SW 1271 (cell line): ENCODE data around the gene LILRA6.
"Not testable (repeated sequence)": the region's sequence is repeated elsewhere in the genome, so short reads cannot be mapped to it uniquely, and the experiment has no call there.

Source experiments
- DNase-seq, 2 experiments: peaks; one replicate each; lab custom pipeline; 2025; lab: John Stamatoyannopoulos, UW

LILRA6 gene

GRCh38 chr19:54242646-54243045 is at the start of gene LILRA6:
LILRA6 (minus strand) TSS chr19:54242790.
- DNase-seq = not testable (repeated sequence)

DNA sequence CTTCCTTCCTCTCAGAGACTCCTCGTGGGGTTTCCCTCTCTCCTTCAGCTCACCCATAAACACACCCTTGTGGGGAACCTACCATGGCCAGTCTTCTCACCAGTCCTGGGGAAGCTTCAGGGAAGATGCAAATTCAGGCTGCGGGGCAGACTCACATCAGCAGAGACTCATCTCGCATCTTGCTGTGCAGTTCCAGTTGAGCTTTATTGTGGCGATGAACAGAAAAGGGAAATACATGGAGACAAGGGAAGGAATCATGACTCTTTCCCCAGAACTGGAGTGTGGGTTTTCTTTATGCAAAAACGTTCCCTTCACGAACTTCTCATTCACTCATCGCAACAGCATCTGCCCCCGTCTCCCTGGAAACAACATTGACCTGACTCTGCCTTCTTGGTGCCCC is 46.6 kb upstream of the LILRA6 start:
- DNase-seq = not testable (repeated sequence)

DNA sequence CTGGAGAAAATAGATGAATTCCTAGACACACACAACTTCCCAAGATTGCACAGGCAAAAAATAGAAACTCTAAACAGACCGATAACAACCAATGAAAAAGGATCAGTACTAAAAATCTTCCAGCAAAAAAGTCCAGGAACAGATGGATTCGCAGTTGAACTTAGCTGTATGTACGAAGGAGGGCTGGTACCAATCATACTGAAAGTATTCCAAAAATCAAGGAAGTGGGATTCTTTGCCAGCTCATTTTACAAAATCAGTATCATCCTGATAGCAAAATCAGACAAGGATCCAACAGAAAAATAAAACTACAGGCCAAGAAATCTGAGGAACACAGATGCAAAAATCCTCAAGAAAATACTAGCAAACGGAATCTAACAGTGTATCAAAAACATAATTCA is 44.9 kb upstream of the LILRA6 start:
- DNase-seq = no peak

- not testable (repeated sequence) for DNase-seq
These were observed 43.7 kb upstream of the LILRA6 start for GRCh38 chr19:54286283-54286682.

DNA sequence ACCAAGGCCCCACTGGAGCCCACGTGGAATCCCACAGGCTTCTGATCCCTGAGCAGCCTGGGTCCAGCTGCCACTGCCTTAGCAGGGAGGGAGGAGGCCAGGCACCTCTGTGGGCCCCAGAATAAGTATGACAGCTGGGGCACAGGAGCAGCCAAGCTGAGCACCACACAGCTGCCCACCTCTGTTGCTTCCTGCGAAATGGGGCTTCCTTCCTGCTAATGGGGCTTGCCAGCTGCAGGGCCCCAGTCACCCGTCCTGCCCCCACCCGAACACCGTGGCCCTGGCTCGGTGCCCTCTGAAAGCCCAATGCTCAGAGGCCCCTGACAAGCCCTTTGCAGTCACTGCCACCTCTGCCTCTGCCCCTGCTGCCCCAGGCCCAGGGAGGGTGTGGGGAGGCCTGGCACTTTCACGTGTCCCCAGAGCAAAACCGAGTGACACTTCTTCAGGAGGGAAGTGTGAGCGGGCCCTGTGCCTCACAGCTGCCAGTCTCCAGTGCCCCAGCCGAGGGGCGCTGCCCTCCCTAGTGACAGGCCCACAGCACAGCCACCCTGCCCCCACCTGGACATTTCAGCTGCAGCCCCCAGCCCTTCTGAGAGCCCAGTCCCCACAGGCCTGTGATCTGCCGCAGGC is 43.0 kb upstream of the LILRA6 start:
- not testable (repeated sequence) for DNase-seq

- no peak for DNase-seq
These were observed 40.3 kb upstream of the LILRA6 start for GRCh38 chr19:54282686-54283470.

DNA sequence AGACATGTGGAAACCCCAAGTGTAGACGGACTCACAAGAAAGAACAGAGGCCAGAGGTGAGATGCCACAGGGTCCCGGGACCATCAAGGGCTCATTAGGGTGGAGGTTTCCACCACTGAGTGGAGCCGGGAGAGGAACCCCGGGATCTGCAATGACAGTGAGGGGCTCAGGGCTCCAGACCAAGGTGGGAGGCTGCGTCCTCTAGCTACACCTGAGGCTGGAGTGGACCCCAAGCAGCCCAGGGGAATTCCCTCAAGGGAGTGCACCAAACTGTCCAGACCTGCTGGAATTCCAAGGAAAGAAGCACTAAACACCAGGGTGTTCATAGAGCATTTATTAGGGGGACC is 39.1 kb upstream of the LILRA6 start:
- DNase-seq = not testable (repeated sequence)

DNA sequence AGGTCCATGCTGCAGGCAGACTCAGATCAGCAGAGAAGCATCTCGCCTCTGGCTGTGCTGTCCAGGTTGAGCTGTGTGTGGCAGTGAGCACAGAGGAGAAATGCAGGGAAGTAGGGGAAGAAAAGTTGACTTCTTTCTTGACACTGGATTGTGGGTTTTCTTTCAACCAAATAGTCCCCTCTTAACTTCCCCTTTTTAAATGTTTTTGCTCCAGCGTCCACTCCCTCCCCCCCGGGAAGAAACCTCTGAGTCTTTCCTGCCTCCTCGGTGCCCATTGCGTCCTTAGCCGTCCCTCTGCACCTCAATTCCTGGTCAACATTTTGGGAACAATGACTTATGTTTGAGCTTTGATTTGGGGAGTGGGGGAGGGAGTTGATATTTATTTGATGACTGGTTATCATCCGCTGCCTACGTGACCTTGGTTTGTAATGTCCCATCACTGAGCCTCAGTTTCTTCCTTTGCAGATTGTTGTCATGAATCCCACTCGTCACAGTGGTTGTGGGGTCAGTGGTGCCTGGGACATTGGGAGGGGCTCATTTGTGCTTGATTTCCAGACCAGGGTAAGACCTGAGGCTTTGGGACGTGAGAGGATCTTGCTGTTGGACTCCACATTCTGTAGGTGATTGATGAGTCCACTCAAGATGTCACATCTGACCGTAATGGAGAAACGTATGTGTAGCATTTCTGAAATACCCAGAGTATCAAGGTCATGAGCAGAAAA is 38.6 kb upstream of the LILRA6 start, which contains the start of gene LILRB2:
TSS of gene LILRB2 (minus strand) at position 104 of the 722 bp plus-strand sequence. CDS start 614 bp downstream, outside the sequence.
- DNase-seq = no peak

- DNase-seq = not testable (repeated sequence)
These were observed 37.9 kb upstream of the LILRA6 start for GRCh38 chr19:54280441-54280840.

DNA sequence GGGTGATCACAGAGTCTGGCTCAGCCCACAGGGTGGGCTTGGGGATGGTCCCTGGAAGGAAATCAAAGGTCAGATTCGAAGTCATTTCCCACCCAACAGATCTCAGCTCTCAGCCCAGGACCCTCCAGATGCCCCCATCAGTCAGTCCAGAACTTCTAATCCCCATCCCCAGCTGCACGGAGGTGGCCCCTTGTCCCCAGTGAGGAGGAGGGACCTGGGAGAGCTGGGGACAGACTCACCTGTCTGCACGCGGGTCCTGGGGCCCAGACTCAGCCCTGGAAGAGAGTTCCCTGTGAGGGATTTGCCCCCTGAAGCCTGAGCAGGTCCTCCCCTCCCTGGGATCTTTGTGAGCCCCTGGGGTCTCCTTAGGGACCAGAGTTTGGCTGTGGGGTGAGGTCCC is 37.4 kb upstream of the LILRA6 start:
- DNase-seq = not testable (repeated sequence)

DNA sequence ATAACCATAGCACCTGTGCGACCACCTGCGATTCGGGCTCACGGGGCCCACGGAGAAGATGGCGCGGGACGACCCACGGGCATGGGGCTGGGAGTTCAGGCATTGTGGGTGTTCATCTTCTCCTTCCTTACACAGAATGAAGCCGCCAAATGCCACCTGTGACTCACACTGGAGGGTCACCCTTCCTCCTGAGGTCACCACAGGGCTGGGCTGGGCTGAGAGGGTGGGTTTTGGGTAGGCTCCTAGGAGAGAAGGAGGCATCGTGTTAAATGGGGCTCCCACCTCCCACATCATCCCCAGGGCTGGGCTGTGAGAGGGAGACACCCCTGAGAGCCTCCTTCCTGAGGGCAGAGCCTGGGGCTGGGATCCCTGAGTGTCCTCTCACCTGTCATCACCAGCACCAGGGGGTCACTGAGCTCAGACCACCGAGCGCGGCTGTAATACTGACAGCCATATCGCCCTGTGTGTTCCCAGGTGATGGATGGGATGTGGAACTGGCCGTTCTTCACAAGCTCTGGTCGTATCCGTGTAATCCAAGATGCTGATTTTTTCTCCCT is 36.9 kb upstream of the LILRA6 start:
- no peak for DNase-seq

DNA sequence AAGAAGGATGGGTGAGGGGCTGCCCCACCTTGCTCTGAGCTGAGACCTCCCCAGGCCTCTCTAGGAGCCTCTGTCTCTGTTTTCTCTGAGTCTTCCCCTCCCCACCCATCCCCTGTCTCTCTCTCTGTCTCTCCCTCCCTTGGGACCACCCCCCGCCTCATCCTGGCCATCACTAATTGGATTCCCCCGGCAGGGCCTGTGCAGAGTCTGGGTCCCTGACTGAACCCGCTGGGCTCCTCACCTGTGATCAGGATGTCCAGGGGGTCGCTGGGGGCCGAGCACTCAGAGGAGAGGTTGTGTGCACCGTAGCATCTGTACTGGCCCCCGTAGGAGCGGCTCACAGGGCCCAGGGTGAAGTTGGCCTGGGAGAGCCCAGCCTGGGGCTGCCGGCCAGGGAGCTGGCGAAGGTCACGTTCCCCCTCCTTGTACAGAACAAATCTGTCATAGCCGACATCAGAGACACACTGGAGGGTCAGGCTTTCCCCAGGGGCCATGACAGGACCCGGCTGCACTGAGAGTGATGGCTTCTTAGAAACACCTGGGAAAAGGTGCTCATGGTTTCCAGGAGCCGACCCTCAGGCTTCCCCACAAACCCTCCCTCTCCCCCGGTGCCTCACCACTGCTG is 36.1 kb upstream of the LILRA6 start:
- not testable (repeated sequence) for DNase-seq

DNA sequence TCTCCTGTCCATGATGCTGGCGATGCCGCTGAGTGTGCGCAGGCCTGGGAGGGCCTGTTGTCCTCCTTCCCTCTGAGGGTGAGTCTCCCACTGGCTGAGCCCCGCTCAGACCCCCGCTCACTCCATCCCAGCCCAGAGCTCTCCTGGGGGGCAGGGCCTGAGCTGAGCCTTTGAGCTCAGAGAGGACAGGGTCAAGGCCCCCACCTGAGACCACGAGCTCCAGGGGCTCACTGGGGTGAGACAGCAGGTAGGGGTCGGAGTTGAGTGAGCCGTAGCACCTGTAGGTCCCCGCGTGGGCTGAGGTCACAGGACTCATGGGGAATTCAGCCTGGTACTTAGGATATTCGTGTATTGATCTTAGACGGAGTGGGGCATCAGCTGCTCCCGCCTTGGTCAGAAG is 35.5 kb upstream of the LILRA6 start:
- not testable (repeated sequence) for DNase-seq

DNA sequence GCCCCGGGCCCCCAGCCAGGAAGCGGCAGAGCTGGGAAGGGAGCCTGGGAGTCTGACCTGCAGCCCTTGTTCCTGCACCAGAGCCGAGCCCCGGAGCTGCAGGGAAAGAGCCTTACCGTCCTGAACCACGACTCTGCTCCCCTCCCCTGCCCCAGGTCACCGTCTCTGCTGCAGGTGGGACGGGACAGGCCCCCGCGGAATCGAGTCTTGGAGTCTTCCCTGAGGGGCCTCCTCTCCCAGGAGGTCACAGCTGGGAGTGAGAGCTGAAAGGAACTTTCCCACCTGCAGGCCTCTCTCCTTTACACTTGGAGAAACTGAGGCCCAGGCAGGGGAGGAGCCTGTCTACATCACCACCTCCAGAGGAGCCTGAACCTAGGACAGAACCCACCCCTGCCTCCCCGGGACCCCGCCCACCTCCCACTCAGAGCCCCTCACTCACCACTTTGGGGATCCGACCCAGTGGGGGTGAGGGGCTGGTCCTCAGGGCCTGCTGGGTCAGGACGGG is 34.6 kb upstream of the LILRA6 start:
- DNase-seq = not testable (repeated sequence)

DNA sequence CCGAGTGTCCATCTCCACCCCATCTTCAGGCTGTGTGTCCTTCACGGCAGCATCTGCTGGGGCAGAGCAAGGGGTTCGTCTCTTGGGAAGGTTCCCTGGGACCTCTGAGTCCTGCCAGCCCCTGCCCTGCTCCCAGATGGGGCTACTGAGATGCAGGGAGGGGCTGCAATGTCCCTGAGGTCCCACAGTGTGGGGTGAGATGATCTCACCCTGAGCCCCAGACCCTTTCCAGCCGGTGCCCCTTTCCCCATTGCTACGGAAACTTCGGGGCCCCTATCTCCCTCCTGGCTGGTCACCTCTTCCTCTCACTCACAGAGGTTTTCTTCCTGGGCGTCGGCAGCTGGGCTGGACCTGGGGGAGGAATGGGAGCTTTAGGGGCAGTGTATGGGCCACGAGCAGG is 33.4 kb upstream of the LILRA6 start:
- DNase-seq = no peak

GRCh38 chr19:54274516-54274915 is 31.9 kb upstream of the LILRA6 start:
- not testable (repeated sequence) for DNase-seq

- DNase-seq = no peak
These were observed 31.2 kb upstream of the LILRA6 start for GRCh38 chr19:54273821-54274220.

- not testable (repeated sequence) for DNase-seq
These were observed 29.6 kb upstream of the LILRA6 start for GRCh38 chr19:54272181-54272580.

DNA sequence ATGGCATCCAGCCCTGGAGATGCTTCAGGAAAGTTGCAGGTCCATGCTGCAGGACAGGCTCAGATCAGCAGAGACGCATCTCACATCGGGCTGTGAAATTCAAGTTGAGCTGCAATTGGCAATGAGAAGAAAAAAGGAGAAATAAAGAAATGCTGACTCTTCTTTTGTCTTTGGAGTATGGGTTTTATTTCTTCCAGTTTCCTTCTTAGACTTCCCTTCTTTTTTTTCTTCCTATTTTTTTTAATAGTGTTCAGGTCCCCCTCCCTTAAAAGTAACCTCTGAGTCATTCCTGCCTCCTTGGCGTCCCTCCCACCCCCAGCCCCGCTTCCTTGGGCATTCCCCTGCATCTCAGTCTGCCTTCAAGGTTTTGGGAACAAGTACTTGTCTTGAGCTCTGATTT is 29.0 kb upstream of the LILRA6 start:
- DNase-seq = not testable (repeated sequence)

DNA sequence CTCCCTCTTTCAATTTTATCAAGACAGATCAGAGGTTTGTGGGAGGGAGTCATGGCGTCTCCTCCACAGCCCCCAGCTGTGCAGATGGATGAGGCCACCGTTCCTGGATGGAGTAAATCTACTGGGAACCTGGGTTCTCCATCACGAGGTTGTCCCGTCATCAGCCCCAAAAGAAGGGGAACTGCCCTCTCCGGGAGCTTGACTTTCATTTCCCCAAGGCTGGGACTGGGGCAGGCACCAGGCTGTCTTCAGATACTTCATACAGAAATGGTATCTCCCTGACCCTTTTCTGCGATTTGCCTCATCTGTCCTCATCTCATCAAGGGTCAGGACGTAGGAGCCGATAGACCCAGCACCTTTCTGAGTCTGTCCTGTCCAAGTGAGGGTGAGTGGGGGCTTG is 28.5 kb upstream of the LILRA6 start:
- DNase-seq = no peak

DNA sequence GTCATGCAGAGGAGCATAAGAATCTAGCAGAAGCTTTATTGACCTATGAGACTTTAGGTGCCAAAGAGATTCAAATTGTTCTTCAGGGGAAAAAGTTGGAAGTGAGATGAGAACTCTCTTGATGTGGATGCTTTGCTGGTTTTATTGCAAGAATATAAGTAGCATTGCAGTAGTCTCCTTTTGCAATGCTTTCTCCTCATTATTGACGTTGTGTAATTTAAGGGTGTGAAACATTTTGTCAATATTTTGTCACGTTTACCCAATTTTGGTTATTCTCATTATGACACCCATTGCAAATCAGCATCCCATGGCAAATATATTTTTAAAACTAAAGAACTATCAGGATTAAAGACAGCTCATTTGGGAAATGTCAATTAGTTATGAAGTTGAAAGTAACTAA is 26.3 kb upstream of the LILRA6 start:
- no peak for DNase-seq

DNA sequence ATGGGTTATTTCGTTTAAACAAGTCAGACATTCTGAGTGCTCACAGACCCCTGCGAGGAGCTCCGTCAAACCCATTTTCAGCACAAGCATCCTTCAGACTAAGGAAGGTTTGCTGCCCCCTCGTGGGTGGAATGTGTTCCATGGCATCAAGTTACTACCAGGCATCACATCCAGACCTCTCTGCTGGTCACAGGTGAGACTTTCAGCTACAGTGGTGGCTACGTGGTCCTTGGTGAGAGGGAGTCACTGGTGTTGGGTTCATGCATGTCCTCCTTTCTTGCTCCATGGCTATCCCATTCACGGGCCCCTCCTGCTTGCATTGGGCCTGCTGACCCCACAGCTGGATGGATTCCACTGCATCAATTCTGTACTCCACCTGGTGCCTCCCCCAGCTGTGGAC is 23.5 kb upstream of the LILRA6 start:
- DNase-seq = peak in 1 of 2 experiments; percentile 23
